Measurements from ENCODE around the gene HTR4. TPM values are rescaled to one million over a fixed set of nuclear protein-coding genes. Genes with fewer than 3 reads are reported as not detected.

The HTR4 gene
- total RNA-seq, 1 experiment from 2014 or later, result not detected

DNA sequence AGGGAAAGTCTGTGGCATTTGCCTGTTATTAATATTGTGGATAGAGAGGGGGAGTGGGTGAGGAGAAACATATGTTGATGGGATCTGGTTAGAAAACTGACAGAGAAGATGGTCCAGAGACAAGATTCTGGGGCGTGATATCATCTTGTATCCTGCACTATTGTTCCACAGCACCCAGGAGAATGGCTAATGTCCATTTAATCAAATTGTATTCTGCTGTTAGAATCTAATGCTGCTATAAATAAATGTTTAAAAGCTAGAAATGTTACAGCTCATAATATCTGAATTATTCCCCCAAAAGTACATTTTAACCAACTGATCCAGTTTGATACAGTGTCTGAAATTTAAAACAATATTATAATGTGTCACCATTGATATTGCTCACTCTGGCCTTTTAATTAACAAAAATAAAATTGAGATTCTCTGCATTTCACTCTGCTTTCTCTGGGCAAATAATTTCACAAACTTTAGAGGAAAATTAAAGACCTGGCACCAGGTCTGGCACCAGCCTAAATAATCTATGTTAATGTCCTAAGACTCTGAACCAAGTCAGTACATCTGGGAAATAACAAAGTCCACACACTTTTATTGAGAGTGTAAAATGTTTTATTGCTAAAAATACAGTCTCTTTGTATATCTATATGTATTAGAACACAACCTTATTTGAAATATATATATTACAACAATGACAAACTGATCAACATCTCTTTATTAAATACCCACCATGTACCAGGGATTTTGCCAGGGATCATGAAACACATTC is 18.8 kb downstream of the HTR4 start:
- Histone ChIP-seq H4K20me1 (ENCODE audit: insufficient read depth) (no peaks in the 10 kb centered on the region), H3K4me1 (ENCODE audit: control insufficient read depth in 1 of 2, insufficient read depth in 2 of 2, low read length in 2 of 2) (no peaks in the 10 kb centered on the region), H3K9me3 (ENCODE audit: control insufficient read depth in 1 of 2, insufficient read depth in 1 of 2, low read depth in 1 of 2, low read length in 2 of 2) (no peaks in the 10 kb centered on the region), H3K27me3 (ENCODE audit: insufficient read depth, low read length) (peaks cover 19% of the 10 kb centered on the region), H3K4me3 (replicated peaks in 1 of 2; ENCODE audit: low read depth in 1 of 2, low read length in 2 of 2) (no peak overlapping the region), H3K9ac (ENCODE audit: low read length) (no peak overlapping the region), H3K9me2 (ENCODE audit: insufficient read depth) (no peaks in the 10 kb centered on the region), H3K4me2 (ENCODE audit: low read length) (no peak overlapping the region), H3K79me2 (ENCODE audit: insufficient read depth, low read length) (no peaks in the 10 kb centered on the region), H3K36me3 (ENCODE audit: control insufficient read depth in 1 of 2, insufficient read depth in 2 of 2, low read length in 2 of 2) (no peaks in the 10 kb centered on the region), H2AFZ (ENCODE audit: low read depth, low read length, poor library complexity, severe bottlenecking) (no peak overlapping the region), H3K27ac (ENCODE audit: low read depth, low read length) (no peak overlapping the region)
- ChIA-PET POLR2A (no interaction called here), RAD21 (ENCODE audit: low non-redundant PET in 1 of 2, low total read pairs in 2 of 2, uncharacterized antibody in 2 of 2, unreplicated experiment in 2 of 2) (no interaction called here), CTCF (no interaction called here)
- BruUV-seq (replicated peaks), result no TSS peak
- DNase-seq (ENCODE audit: low read depth, low spot score), result no peak
- no peak for ATAC-seq
- TF ChIP-seq CBX3 (IDR thresholded peaks at IDR 0.05; ENCODE audit: low read depth), result no peak
- TF ChIP-seq EGR1 (IDR thresholded peaks at IDR 0.05; ENCODE audit: low read depth), result no peak
- TF ChIP-seq CEBPB (IDR thresholded peaks at IDR 0.05; ENCODE audit: low read depth), result no peak
- no peak for TF ChIP-seq CTCF (IDR thresholded peaks at IDR 0.05 in 2 of 3, conservative IDR thresholded peaks at IDR 0.05 in 1 of 3; ENCODE audit: borderline replicate concordance in 1 of 3, insufficient read depth in 1 of 3, low read depth in 2 of 3, low read length in 2 of 3)
- TF ChIP-seq EZH2phosphoT487 (IDR thresholded peaks at IDR 0.05; ENCODE audit: borderline replicate concordance), result no peak
- TF ChIP-seq ZNF274 (IDR thresholded peaks at IDR 0.05; ENCODE audit: low read depth, low read length), result no peak
- no peak for TF ChIP-seq RAD21 (IDR thresholded peaks at IDR 0.05; ENCODE audit: low read depth)
- TF ChIP-seq POLR2AphosphoS5 (IDR thresholded peaks at IDR 0.05; ENCODE audit: low read depth, low read length), result no peak
- TF ChIP-seq FOSL1 (IDR thresholded peaks at IDR 0.05; ENCODE audit: low read depth), result no peak
- TF ChIP-seq SIN3A (IDR thresholded peaks at IDR 0.05; ENCODE audit: low read depth), result no peak
- TF ChIP-seq, protein P1, sequence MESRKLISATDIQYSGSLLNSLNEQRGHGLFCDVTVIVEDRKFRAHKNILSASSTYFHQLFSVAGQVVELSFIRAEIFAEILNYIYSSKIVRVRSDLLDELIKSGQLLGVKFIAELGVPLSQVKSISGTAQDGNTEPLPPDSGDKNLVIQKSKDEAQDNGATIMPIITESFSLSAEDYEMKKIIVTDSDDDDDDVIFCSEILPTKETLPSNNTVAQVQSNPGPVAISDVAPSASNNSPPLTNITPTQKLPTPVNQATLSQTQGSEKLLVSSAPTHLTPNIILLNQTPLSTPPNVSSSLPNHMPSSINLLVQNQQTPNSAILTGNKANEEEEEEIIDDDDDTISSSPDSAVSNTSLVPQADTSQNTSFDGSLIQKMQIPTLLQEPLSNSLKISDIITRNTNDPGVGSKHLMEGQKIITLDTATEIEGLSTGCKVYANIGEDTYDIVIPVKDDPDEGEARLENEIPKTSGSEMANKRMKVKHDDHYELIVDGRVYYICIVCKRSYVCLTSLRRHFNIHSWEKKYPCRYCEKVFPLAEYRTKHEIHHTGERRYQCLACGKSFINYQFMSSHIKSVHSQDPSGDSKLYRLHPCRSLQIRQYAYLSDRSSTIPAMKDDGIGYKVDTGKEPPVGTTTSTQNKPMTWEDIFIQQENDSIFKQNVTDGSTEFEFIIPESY (IDR thresholded peaks at IDR 0.05; ENCODE audit: extremely low read depth, insufficient replicate concordance, low read length), result no peak
- no peak for TF ChIP-seq EZH2 (IDR thresholded peaks at IDR 0.05)
- TF ChIP-seq YY1 (IDR thresholded peaks at IDR 0.05; ENCODE audit: extremely low read depth, insufficient replicate concordance, low read depth, low read length), result no peak
- no peak for TF ChIP-seq SRF (IDR thresholded peaks at IDR 0.05; ENCODE audit: low read depth)
- TF ChIP-seq, protein P2, sequence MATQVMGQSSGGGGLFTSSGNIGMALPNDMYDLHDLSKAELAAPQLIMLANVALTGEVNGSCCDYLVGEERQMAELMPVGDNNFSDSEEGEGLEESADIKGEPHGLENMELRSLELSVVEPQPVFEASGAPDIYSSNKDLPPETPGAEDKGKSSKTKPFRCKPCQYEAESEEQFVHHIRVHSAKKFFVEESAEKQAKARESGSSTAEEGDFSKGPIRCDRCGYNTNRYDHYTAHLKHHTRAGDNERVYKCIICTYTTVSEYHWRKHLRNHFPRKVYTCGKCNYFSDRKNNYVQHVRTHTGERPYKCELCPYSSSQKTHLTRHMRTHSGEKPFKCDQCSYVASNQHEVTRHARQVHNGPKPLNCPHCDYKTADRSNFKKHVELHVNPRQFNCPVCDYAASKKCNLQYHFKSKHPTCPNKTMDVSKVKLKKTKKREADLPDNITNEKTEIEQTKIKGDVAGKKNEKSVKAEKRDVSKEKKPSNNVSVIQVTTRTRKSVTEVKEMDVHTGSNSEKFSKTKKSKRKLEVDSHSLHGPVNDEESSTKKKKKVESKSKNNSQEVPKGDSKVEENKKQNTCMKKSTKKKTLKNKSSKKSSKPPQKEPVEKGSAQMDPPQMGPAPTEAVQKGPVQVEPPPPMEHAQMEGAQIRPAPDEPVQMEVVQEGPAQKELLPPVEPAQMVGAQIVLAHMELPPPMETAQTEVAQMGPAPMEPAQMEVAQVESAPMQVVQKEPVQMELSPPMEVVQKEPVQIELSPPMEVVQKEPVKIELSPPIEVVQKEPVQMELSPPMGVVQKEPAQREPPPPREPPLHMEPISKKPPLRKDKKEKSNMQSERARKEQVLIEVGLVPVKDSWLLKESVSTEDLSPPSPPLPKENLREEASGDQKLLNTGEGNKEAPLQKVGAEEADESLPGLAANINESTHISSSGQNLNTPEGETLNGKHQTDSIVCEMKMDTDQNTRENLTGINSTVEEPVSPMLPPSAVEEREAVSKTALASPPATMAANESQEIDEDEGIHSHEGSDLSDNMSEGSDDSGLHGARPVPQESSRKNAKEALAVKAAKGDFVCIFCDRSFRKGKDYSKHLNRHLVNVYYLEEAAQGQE (IDR thresholded peaks at IDR 0.05; ENCODE audit: low read depth), result no peak
- intact Hi-C loops (cut with micrococcal nuclease), result no loop called here
